Endothelial cell of umbilical vein (primary cell): ENCODE results near the gene CFAP65. TPM values are rescaled to one million over a fixed set of nuclear protein-coding genes. Genes with fewer than 3 reads are reported as not detected.

Source experiments
- BruUV-seq: library from RNA; stranded (reverse); fragments of 400-500 nt; replicated peaks from 2 replicates; lab custom pipeline; 2021; lab: Mats Ljungman, UMichigan
- CTCF ChIA-PET: fragments of 300-600, 350-600 bp; sonication (Branson Sonifier 250); formaldehyde crosslinking; loops from one replicate; lab custom pipeline; 2021; ENCODE audit warnings: antibody characterized with exemption, inconsistent platforms; lab: Charles Lee
- POLR2A ChIA-PET: fragments of 300-600, 350-600 bp; sonication (Branson Sonifier 250); formaldehyde crosslinking; loops from one replicate; lab custom pipeline; 2021; ENCODE audit warnings: antibody characterized with exemption, inconsistent platforms; lab: Charles Lee
- DNase-seq: peaks from one replicate; pipeline ENCODE4 v3.0.0-alpha.2; 2011; ENCODE audit warnings: low read depth, low spot score
- FAIRE-seq: peaks from 2 replicates; lab custom pipeline; 2011; peaks lifted over from hg19 to GRCh38; lab: Jason Lieb, UNC
- H2AFZ ChIP-seq: 2 replicates; pipeline ENCODE4 v1.6.0; 2012; ENCODE audit warnings: low read depth, low read length, control low read depth, inconsistent platforms
- H3K27ac ChIP-seq: 2 replicates; pipeline ENCODE4 v1.5.1; 2011; ENCODE audit warnings: low read depth, mild to moderate bottlenecking, control low read depth, low read length, moderate library complexity; ENCODE audit not compliant: insufficient read depth
- H3K27me3 ChIP-seq, 2 experiments: 2 replicates each; pipeline versions ENCODE4 v1.6.0 to v1.6.1; 2011; ENCODE audit warnings: low read length in 2 of 2, mixed read lengths in 1 of 2; ENCODE audit not compliant: control insufficient read depth in 2 of 2, insufficient read depth in 2 of 2
- H3K36me3 ChIP-seq, 2 experiments: 2 replicates in 1 of 2; 3 replicates in 1 of 2; pipeline ENCODE4 v1.5.1; 2011; ENCODE audit warnings: low read length in 2 of 2, mild to moderate bottlenecking in 1 of 2, moderate library complexity in 1 of 2; ENCODE audit not compliant: control insufficient read depth in 2 of 2, insufficient read depth in 2 of 2; ENCODE audit errors: extremely low read depth in 1 of 2
- H3K4me1 ChIP-seq: 3 replicates; pipeline ENCODE4 v1.5.1; 2011; ENCODE audit warnings: mild to moderate bottlenecking, low read length; ENCODE audit not compliant: control insufficient read depth, insufficient read depth; ENCODE audit errors: extremely low read depth
- H3K4me2 ChIP-seq: 2 replicates; pipeline ENCODE4 v1.6.1; 2011; ENCODE audit warnings: low read length, control low read depth, mixed read lengths; ENCODE audit not compliant: insufficient read depth
- H3K4me3 ChIP-seq, 3 experiments: fragments of 200-600 bp in 1 of 3; sonication (generic), shearing (Covaris generic) in 1 of 3; replicated peaks in 1 of 3; 2 replicates each; pipeline ENCODE4 v1.5.1; 2011 to 2016; ENCODE audit warnings: control low read depth in 3 of 3, low read length in 3 of 3, mild to moderate bottlenecking in 2 of 3, inconsistent platforms in 1 of 3, low read depth in 1 of 3, moderate library complexity in 1 of 3; ENCODE audit not compliant: insufficient read depth in 1 of 3
- H3K79me2 ChIP-seq: 2 replicates; pipeline ENCODE4 v1.6.0; 2012; ENCODE audit warnings: low read length, inconsistent platforms; ENCODE audit not compliant: control insufficient read depth, insufficient read depth
- H3K9ac ChIP-seq: replicated peaks from 2 replicates; pipeline ENCODE3; 2011; ENCODE audit warnings: low read length, control low read depth; ENCODE audit not compliant: insufficient read depth; ENCODE audit errors: extremely low read depth
- H3K9me1 ChIP-seq: replicated peaks from 3 replicates; pipeline ENCODE4 v1.6.0; 2011; ENCODE audit warnings: mild to moderate bottlenecking, low read length; ENCODE audit not compliant: control insufficient read depth, insufficient read depth; ENCODE audit errors: extremely low read depth
- H3K9me3 ChIP-seq: replicated peaks from 2 replicates; pipeline ENCODE4 v1.5.1; 2012; ENCODE audit warnings: low read length, inconsistent platforms; ENCODE audit not compliant: control insufficient read depth, insufficient read depth
- H4K20me1 ChIP-seq: replicated peaks from 2 replicates; pipeline ENCODE3; 2011; ENCODE audit warnings: mild to moderate bottlenecking, low read length; ENCODE audit not compliant: control insufficient read depth, insufficient read depth; ENCODE audit errors: extremely low read depth
- CTCF ChIP-seq, 2 donors: IDR thresholded peaks; 1 replicate in 1 of 2; 2 replicates in 1 of 2; pipeline ENCODE4 v1.5.1; 2011; ENCODE audit warnings: low read length in 2 of 2, mild to moderate bottlenecking in 2 of 2, moderate library complexity in 2 of 2, control low read depth in 1 of 2, inconsistent platforms in 1 of 2, low read depth in 1 of 2; ENCODE audit not compliant: insufficient read depth in 1 of 2; ENCODE audit errors: extremely low read depth in 1 of 2
- EZH2 ChIP-seq: IDR thresholded peaks from 2 replicates; pipeline ENCODE4 v1.6.1; 2012; ENCODE audit warnings: borderline replicate concordance, low read depth, mild to moderate bottlenecking, moderate library complexity, low read length, inconsistent platforms; ENCODE audit not compliant: severe bottlenecking
- FOS ChIP-seq: IDR thresholded peaks from 2 replicates; pipeline ENCODE4 v1.6.1; 2011; ENCODE audit warnings: mild to moderate bottlenecking, low read length, moderate library complexity, borderline replicate concordance; ENCODE audit not compliant: insufficient read depth
- GATA2 ChIP-seq: IDR thresholded peaks from 2 replicates; pipeline ENCODE4 v1.7.0; 2011; ENCODE audit warnings: low read depth, mild to moderate bottlenecking, moderate library complexity, mixed read lengths, low read length; ENCODE audit not compliant: insufficient read length, insufficient read depth
- JUN ChIP-seq: IDR thresholded peaks from 2 replicates; pipeline ENCODE4 v1.6.1; 2011; ENCODE audit warnings: borderline replicate concordance, low read depth; ENCODE audit not compliant: insufficient read length, insufficient read depth
- MAX ChIP-seq: IDR thresholded peaks from 2 replicates; pipeline ENCODE4 v1.6.1; 2011; ENCODE audit not compliant: insufficient read depth, insufficient read length
- MYC ChIP-seq: IDR thresholded peaks from one replicate; pipeline ENCODE4 v1.6.1; 2011; ENCODE audit warnings: mild to moderate bottlenecking, low read depth, low read length
- POLR2A ChIP-seq: IDR thresholded peaks from 2 replicates; pipeline ENCODE4 v1.6.1; 2012; ENCODE audit warnings: low read depth, mild to moderate bottlenecking, control low read depth, low read length
- POLR2AphosphoS5 ChIP-seq: IDR thresholded peaks from 2 replicates; pipeline ENCODE4 v1.6.1; 2012; ENCODE audit warnings: low read depth, mild to moderate bottlenecking, control low read depth, low read length, moderate library complexity; ENCODE audit not compliant: insufficient read depth
- dilution Hi-C: fragments of 300-500 bp; cut with MboI; formaldehyde crosslinking; loops from one replicate; pipeline ENCODE4 v1.15.0; 2019; ENCODE audit warnings: low sequenced_read_pairs; ENCODE audit not compliant: extremely low pct_ligation_motif_present
- intact Hi-C: fragments of 100-400 bp; cut with micrococcal nuclease; formaldehyde crosslinking; loops from one replicate; pipeline ENCODE4 v1.10.0; 2022
- polyA plus RNA-seq, 4 experiments: library from polyadenylated mRNA; depleted of rRNA in 3 of 4; stranded (reverse) in 3 of 4; unstranded in 1 of 4; fragments of >200 nt; gene quantifications; 2 replicates each; pipeline versions ENCODE4 v1.2.1 to v1.2.3, GENCODE V29; 2011 to 2012; ENCODE audit warnings: missing spikeins in 1 of 4
- total RNA-seq: library from RNA; stranded (reverse); gene quantifications from 2 replicates; pipeline ENCODE4 v1.2.3, GENCODE V29; 2021

Gene CFAP65
- total and polyA plus RNA-seq, 2 donors (not counting 3 experiments of a cell fraction or from before 2014, with no cell fraction given): 0.03 TPM; not detected in 1

GRCh38 chr2:219019436-219019835 lies 21.9 kb downstream of the CFAP65 start:
- dilution Hi-C loops: no loop called here

More at GRCh38 chr2:219019436-219019835, 21.9 kb downstream of the CFAP65 start:
- no peaks in the 10 kb centered on the region for H4K20me1 ChIP-seq
- H3K27ac ChIP-seq: no peak overlapping the region
- no peak for FAIRE-seq
- no TSS peak for BruUV-seq
- H3K9me3 ChIP-seq: no peaks in the 10 kb centered on the region
- ChIA-PET POLR2A (no interaction called here), CTCF (interaction anchor here (1.4 to 3.6 kb wide), 4 partner anchors 10 to 135 kb away, joined by 3 to 37 read pairs (median 10); no protein-coding TSS in a partner anchor)
- H3K79me2 ChIP-seq: no peaks in the 10 kb centered on the region
- no peak overlapping the region for H2AFZ ChIP-seq
- no peak overlapping the region for H3K4me2 ChIP-seq
- no peak overlapping the region for H3K9ac ChIP-seq
- H3K36me3 ChIP-seq: no peaks in the 10 kb centered on the region
- intact Hi-C loops: no loop called here
- TF ChIP-seq MYC: no peak
- no peak for TF ChIP-seq JUN
- TF ChIP-seq GATA2: no peak
- no peak for TF ChIP-seq POLR2A
- no peak for TF ChIP-seq EZH2
- no peak for TF ChIP-seq MAX
- TF ChIP-seq FOS: no peak
- TF ChIP-seq CTCF (IDR thresholded peaks at IDR 0.05; ENCODE audit: extremely low read depth in 1 of 2, insufficient read depth in 1 of 2, low read depth in 1 of 2, low read length in 2 of 2): no peak
- no peak for TF ChIP-seq POLR2AphosphoS5
- DNase-seq: no peak
- H3K4me3 ChIP-seq: no peak overlapping the region
- H3K27me3 ChIP-seq: peaks cover 0 to 4% of the 10 kb centered on the region in 2 experiments
- no peaks in the 10 kb centered on the region for H3K4me1 ChIP-seq
- H3K9me1 ChIP-seq: no peaks in the 10 kb centered on the region
